SU-DHL-6 (cell line): ENCODE results near the gene RNASE12.

ENCODE experiments used
- CTCF ChIP-seq: fragments of 200-600 bp; sonication (generic); IDR thresholded peaks from one replicate; pipeline ENCODE4 v1.5.1; 2017; ENCODE audit warnings: antibody characterized with exemption, mild to moderate bottlenecking, low read length, moderate library complexity; ENCODE audit not compliant: insufficient read depth, poor library complexity, severe bottlenecking
- EZH2phosphoT487 ChIP-seq: fragments of 200-600 bp; sonication (generic), shearing (Covaris generic); conservative IDR thresholded peaks from 2 replicates; pipeline ENCODE4 v1.6.1; 2018; ENCODE audit warnings: mild to moderate bottlenecking, antibody characterized with exemption, low read length, moderate library complexity, mixed read lengths

DNA sequence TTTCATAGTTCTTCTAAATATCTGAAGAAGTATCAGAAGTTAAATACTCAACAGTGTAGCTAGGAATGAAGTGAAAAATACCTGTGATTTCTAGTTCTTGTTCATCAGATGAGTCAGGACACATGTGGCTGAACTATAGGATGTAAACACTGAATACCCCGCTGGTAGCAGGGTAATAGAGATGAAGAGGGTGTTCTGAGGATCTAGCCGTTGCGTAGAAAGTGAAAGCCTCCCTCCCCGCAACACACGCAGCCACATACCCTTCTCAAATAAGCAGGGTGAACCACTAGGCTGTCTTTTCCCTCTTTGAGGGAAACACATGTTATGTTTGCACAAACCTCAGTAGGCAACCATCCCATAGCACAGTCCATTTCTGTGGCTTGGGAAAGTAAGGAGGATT, 16.4 kb upstream of the RNASE12 start:
- no peak for TF ChIP-seq CTCF
- TF ChIP-seq EZH2phosphoT487 = no peak
